GM23248 (cell line): ENCODE data around the gene FARP2.

Source experiments
- EZH2 ChIP-seq: fragments of 200-600 bp; sonication (generic); IDR thresholded peaks from 2 replicates; pipeline ENCODE4 v1.6.1; 2018; ENCODE audit warnings: antibody characterized with exemption, mild to moderate bottlenecking; ENCODE audit not compliant: insufficient read depth, poor library complexity, severe bottlenecking
- EZH2phosphoT487 ChIP-seq: fragments of 200-600 bp; sonication (generic); IDR thresholded peaks from 2 replicates; pipeline ENCODE4 v1.6.1; 2018; ENCODE audit warnings: antibody characterized with exemption, moderate library complexity, mild to moderate bottlenecking, low read depth; ENCODE audit not compliant: insufficient read depth

DNA sequence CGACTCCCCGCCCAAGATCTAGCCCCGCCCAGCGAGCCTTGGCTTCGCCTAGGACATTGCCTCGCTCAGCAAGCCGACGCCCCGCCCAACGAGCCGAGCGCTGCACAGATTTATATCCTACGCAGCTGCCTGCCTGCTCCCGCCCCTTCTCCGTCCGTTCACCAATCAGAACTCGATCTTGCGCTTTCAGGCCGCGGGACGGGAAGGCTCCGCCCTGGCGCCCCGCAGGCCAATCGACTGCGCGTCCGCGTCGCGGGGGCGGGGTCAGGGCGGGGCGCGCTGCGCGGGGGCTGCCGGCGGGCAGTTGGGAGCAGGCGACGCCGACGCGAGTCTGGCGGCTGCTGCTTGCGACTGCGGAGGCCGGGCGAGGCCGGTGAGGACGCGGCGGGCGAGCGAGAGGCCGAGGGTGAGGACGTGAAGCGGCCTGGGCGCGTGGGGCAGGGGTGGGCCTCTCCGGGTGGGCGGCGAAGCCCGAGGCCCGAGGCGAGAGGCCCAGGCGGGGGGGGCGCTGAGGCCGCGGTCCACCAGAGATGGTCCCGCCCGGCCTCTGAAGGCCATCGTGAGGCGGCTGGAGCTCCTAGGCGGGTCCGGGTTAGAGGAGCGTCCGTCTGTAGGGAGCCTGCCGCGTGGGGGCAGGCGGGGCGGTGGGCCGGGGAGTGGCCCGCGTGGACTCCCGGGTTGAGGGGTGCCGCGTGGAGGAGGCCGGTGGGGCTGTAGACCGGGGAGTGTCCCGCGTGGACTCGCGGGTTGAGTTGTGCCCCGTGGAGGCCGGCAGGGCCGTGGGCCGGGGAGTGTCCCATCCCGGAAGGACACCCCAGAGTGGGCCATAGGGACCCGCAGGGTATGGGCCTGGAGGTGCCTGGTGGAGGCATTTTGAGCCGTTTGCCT lies at the start of gene FARP2:
- TF ChIP-seq EZH2 (no peak), EZH2phosphoT487 (no peak)
